ENCODE results near the gene C19orf73.

Gene C19orf73, protein sequence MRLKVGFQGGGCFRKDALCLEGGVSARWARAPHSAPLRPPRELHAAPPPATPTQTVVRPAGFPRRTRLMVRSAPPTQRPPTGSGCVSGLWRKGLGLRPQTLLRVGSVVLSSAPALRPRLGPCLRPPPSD

DNA sequence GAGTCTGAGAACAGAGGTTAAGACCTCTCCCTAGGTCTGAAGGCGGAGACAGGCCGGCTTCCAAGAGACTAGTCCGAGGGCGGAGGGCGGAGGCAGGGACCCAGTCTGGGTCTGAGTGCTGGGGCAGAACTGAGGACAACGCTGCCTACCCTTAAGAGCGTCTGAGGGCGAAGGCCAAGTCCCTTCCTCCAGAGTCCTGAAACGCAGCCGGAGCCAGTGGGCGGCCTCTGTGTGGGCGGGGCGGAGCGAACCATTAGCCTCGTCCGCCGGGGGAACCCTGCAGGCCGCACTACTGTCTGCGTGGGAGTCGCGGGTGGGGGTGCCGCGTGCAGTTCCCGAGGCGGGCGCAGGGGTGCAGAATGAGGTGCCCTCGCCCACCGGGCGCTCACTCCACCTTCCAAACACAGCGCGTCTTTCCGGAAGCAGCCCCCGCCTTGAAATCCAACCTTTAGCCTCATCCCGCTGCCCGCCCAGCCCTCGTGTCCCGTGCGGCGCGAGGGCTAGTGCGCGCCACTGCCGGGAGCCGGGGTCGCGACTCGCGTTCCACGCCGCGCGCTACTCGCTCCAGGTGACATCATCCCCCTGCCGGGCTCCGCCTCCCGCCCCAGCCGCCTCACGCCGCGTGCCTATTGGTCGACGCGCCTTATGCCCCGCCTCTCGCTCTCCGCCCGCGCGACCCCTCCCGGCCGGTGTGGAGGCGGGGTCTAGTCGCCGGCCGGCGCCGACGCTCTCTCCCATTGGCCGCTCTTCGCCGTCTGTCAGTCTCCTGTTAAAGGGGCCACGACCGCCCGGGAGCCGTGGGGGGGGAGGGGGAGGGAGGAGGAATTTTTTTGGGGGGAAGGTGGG lies at the start of gene C19orf73:
TSS of gene C19orf73 (minus strand) at position 579 of the 846 bp plus-strand sequence. CDS start at position 458, 121 bp downstream.
- peak; percentile 95 for DNase-seq

DNA sequence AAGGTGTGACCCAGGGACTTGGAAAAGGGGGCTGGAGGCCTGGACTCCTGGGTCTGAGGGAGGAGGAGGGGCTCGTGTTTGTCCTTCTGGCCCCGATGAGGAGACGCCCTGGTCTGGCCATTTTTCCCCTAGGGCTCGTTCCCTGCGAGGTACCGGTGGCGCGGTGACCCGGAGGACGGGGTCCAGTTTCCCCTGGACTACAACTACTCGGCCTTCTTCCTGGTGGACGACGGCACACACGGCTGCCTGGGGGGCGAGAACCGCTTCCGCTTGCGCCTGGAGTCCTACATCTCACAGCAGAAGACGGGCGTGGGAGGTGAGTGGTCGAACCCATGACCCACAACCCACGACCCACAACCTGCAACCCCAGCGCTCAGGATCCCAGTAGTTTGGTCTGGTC lies 49.5 kb upstream of the C19orf73 start:
- no peak for DNase-seq

DNA sequence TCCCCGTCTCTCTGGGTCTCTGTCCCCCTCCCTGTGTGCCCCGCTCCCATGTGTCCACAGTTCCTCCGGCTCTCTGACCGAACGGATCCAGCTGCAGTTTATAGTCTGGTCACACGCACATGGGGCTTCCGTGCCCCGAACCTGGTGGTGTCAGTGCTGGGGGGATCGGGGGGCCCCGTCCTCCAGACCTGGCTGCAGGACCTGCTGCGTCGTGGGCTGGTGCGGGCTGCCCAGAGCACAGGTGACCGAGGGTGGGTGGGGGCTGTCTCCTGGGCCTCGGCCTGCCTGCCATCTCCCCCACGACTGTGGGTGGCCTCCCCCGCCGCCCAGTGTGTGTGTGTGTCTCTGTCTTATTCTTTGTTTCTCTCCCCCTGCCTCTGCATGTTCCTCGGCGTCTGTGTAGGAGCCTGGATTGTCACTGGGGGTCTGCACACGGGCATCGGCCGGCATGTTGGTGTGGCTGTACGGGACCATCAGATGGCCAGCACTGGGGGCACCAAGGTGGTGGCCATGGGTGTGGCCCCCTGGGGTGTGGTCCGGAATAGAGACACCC lies 49.0 kb upstream of the C19orf73 start:
- no peak for DNase-seq

DNA sequence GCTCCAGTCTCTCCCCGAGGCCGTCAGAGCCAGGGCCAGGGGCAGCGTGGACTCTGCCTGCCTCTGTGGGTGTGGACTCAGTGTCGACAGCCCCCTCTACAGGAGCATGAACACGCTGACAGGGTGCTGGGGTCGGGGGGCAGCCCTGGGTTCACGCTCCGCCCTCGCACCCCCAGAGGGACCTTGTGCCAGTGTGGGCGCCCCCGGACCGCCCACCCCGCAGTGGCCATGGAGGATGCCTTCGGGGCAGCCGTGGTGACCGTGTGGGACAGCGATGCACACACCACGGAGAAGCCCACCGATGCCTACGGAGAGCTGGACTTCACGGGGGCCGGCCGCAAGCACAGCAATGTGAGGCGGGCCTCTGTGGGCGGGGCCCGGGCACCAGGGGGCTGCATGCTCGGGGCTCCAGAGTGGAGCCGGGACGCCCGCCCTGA lies 46.9 kb upstream of the C19orf73 start:
- no peak for DNase-seq

DNA sequence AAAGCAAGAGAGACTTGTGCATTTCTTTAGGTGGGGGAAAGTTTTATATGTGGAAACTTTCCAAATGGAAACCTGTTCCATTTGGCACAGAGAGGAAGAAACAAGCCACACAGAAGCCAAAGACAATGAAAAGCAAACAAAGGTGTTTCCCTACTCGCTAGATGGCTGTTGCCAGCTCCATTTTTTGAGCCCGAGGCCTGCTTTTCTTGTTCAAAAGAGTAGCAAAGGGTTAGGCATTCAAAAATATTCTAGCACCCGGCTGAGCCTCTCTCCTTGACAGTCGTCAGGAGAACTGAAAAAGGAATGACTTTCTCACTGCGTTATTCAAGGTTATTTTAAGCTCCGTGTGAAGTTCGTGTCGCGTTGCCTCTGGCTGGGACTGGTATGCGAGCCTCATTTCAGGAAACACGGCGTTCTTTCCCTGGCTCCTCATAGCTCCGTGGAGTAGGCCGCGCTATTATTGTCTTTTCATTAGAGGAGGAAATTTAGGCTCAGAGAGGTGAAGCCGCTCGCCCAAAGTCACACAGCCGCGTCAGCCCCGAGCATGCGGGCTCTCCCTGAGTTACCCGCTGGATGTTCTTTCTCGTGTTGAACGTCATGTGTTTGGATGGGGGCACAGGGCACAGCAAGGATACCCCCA lies 46.3 kb upstream of the C19orf73 start:
- DNase-seq, result no peak

DNA sequence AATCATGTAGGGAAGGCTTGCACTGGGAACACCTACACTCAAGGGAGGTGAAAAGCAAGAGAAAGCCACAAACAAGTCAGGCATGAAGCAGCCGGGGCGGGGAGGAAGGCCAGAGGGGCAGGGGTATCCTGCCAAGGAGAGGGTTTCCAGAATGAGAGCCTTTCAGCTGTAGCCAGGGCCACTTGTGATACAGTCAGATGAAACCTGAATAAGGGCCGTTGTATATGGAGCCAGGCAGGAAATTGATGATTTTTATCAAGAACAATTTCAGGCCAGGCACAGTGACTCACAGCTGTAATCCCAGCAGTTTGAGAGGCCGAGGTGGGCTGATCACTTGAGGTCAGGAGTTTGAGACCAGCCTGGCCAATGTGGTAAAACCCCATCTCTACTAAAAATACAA lies 43.0 kb upstream of the C19orf73 start:
- no peak for DNase-seq

DNA sequence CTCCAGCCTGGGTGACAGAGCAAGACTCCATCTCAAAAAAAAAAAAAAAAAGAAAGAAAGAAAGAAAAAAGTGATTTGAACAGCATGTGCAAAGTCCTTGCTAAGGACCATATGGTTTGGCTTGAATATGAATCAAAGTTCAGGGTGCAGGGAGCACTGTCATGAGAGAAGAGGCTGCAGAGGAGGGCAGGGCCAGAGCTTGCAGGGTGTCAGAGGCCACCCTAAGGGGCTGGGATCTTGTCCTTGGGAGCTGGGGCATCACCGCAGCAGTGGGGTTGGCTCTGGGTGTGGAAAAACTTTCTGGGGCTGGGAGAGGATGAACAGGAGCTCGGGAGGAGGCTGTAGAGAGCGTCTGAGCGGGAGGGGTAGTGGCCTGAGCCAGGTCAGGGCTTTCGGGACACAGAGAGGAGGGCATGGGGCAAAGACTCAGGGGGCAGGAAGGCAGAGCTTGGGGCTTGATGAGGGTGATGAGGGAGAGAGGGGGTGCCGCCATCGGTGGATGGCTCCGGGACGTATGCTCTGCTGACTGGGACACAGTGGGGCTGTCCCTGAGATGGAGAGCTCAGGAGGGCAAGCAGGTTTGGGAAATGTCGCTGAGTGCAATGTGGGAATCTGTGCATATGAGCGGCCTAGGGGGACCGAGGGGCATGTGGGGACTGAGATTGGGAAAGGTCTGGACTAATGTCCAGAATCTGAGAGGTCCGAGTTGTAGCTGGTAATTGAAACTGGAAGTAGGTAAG lies 41.7 kb upstream of the C19orf73 start:
- DNase-seq, result no peak

DNA sequence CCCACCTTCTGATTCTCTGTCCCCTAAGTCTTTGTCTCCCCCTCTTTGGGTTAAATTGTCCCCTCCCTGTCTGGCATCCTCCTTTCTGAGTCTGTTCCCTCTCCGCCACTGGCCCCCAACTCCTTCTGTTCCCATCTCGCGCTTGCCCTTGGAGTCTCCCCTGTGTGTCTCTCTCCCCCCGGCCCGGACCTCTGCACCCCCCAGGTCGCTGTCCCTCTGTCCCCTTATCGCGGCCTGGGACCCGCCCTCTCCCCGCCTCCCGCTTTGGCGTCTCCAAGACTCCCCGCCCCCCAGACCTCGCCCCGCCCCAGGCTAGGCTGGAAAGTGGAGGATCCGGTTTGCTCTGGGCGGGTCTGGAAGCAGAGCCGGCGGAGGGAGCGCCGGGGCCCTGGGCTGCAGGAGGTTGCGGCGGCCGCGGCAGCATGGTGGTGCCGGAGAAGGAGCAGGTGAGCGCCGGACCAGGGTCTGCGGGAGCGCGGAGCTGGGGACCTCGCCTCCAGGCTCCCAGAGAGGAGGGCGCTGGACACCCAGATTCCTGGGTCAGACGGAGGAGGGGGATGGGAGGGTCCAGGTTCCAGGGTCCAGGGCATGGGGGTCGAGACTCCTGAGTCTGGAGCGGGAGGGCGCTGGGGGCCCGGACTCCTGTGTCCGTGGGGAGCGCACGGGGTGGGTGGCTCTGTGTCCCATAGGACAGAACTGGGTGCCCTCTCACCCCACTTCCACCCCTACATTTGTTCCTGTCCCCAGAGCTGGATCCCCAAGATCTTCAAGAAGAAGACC lies 38.7 kb upstream of the C19orf73 start, which contains the start of gene TRPM4:
TSS of gene TRPM4 (plus strand) at position 348 of the 780 bp plus-strand sequence. CDS start at position 423, 75 bp downstream.
- DNase-seq, result no peak

DNA sequence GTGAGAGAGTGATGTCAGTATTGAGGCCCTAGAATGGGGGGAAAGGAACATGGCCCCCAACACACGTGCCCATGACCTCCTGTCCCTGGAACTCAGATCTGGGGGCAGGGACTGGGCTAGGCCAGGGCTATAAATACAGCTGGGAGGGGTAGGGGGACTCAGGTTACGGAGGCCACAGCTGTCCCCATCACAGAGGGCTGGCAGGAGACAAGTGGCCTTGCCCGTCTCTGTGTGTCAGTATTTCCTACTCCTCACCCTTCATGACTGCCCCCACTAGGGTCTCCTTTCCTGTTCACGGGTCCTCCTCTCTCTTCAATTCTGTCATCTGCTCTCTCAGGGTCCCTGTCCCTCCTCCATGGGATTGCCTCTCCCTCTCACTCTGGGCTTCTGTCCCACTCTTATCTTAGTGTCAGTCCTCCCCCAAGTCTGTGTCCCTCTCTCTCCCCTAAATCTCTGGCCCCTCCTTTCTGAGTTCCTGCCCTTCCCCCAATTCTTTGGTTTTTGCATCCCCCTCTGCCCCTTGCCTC lies 36.9 kb upstream of the C19orf73 start:
- DNase-seq, result no peak

DNA sequence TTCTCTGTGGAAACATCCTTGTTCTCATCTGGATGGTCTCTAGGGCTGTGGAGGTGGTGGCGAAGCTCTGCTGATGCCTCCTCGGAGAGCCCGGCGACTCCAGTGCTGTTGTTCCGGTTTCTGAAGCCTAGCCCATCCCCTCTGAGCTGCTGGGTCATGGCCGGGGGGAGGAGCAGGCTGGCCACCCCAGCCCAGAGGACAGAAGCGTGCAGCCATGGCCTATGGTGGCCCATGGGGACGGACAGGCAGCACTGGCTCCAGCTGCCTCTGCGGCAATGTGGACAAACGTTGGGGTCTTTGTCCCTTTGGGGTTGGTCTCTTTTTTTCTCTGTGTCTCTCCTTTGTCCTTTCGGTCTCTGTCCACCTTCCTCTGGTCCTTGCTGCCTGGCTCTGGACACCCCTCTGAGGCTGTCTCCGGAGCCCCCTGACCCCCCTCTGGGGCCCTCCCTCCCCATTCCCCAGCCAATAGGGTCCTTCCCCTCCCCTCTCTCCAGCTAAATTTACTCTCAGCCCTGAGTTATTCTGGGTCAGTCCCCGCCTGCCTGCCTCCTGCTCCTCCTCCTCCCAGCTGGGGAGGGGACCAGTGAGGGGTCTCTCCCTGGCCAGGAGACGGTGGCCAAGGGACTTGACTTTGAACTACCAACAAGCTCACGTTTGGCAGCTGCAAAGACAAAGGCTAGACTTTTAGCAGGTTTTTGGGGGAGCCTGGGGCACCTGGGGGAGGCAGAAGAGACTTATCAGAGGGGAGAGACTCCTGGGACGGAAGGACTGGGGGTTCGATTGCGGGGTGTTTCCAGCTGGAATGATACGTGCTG lies 36.3 kb upstream of the C19orf73 start, which contains the start of gene HRC:
TSS of gene HRC (minus strand) at position 392 of the 815 bp plus-strand sequence. CDS start at position 233, 159 bp downstream.
- no peak for DNase-seq

DNA sequence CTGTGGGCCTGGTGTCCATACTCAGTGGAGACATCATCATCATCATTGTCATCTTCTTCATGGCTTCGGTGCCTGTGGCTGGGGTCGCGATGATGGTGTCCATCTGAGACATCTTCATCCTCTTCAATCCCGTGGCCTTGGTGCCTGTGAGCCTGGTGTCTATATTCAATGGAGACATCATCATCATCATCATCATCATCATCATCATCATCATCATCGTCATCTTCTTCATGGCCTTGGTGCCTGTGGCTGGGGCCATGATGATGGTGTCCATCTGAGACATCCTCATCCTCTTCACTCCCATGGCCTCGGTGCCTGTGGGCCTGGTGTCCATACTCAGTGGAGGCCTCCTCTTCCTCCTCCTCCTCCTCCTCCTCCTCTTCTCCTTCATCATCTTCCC lies 35.3 kb upstream of the C19orf73 start:
- no peak for DNase-seq

DNA sequence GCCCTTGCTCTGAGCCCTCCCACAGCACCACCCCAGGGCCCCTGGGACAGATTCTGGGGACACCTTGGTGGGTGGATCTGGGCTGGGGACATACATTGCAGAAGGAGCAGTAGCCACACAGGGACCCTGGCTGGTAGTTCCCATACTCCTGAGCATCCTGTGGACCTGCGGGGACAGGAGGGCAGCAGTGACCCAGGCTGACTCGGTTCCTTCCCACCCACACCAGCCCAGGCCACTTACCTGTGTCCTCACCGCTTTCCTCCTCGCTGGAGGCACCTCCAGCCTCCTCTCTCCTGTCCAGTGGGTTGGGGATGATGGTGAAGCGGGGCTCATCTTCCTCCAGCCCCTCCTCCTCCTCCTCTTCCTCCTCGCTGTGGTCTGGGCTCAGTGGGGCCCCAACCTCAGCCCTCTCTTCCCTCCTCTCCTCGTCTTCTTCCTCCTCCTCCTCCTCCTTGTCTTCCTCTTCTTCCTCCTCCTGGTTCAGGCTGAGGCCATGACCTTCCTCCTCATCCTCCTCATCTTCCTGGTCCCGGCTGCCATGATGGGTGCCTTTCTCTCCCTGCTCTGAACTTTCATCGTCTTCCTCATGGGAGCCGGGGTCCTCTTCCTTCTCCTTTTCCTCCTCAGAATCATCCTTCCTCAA lies 34.3 kb upstream of the C19orf73 start:
- no peak for DNase-seq

DNA sequence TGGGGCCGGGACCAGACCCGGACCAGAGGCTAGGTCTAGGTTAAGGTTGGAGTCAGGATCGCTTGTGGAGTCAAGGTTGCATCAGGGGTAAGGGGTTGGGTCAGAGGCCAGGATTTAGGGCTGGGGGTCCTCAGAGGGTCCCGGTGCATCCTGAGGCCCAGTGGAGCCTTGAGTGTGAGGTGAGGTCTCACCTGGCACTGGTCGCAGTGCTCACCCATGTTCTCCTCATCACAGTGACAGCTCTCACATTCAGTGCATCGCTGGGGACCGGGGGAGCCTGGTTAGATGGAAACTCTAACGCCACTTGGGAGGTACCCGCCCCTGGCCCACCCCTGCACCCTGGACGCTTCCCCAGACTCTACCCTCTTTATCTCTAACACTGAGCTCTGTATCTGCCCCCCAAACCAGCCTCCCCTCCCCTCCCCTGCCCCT lies 33.2 kb upstream of the C19orf73 start:
- DNase-seq, result no peak

DNA sequence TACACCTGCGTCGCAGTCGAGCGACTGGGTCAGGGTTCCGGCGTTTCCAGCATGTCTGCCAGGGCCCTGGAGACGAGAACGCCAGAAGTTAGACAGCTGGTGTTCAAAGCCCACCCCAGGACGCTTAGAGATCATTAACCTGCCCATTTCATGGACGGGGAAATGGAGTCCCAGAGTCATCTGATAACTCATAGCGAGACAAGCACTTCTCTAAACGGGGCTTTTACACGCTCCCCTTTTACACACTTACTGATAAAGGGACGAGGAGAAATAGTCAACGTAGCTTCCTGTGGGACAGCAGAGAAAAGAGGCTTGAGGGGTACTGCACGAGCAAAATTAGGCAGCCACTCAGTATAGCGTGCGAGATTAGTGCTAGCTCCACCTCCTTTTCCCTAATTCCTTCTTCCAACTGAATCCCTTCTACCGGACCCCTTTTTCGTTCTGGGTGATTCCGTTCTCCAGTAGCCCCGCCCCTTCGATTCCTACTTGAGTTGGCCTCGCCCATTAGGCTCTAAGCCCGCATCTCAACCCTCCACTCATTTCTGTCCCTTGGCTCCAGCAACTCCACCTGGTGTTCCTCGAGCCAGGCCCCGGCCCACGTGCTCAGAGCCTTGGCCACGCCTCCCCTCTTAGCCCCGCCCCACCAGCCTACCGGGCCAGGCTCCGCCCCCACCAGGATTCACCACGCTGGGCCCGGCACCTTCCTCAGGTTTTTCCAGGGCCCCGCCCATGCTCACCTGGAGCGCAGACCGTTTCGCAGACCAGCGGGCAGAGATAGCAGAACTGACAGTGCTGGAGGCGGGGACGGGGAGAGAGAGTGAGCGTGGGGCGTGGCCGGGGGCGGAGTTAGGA lies 32.5 kb upstream of the C19orf73 start:
- DNase-seq, result no peak

DNA sequence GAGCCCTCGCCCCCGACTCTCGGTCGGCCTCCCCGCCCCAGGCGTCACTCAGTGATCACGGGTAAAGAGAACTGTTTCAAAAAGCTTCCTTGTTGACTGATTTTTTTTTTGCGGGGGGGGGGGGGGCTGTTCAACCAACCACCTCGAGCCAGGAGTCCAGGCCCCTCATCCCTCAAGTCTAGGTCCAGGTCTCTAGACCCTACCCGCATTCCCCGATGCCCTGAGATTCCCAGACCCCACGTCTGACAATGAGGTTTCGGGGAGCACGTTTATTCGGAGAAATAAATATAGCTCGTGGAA lies 32.0 kb upstream of the C19orf73 start:
- DNase-seq, result no peak

DNA sequence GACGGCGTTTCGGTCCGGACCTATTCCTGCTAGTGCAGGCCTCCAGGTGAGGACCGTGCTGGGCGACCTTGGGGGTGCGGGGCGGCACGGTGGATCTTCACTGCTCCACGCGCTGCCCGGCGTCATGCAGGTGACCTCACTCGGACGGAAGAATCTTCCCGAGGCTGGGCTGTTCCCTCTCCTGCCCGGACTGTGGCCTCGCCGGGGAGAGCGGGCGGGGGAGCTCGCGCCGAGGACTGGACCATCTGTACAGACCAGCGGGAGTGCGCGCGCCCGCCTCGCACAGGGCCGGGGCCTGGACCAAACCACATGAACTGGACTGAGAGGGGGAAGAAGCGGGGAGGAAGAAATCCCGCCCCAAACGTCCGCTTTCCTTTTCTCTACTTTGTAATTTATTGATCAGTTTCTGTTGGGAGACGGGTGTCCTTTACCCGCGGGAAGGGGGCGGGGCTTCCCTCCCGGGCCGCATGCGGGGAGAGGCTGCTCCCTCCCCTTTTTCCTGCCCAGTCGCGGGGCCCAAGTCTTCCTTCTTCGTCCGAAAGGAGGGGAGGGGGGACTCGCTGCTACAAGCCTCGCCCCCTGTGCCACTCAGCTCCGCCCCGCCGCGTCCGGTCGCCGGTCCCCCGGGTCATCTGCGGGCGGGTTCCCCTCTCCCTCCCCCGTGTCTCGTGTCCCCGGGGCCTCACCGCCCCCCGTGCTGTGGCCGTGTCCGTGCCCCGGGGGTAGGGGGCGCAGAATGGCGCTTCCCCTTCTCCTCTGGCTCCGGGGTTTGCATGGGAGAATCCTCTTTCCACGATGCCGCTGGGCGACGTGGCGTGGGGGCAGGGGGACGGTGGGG lies 31.4 kb upstream of the C19orf73 start:
- no peak for DNase-seq

DNA sequence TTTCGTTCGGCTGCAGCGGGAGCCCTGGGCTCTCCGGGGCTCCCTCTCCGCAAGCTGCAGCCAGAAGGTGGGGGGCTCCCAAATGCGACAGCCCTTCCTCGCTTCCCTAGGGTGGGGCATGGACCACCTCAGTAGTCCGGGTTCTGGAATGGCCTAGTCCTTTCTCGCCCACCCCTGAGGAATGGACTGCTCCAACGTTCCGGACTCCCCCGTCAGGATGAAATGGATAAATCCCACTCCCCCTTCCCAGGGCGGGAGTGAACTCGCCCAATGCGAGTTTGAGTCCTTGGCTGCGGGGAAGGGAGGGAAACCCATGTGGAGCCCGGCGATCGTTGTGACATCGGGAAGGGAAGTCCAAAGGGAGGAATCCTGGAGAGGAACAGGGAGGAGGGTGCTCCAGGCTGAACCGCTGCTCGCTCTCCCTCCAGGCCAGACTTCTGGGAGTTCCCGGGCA lies 30.7 kb upstream of the C19orf73 start:
- DNase-seq, result no peak

Measured in activated CD4-positive, alpha-beta T cell treated with anti-CD3 and anti-CD28 coated beads for 1 hour (primary cell).